ENCODE data around the gene ELANE.
A peak's percentile ranks its signal among the peaks of the same experiment; 100 is the strongest.
"Not testable (repeated sequence)": the region's sequence is repeated elsewhere in the genome, so short reads cannot be mapped to it uniquely, and the experiment has no call there.

Gene ELANE

GRCh38 chr19:887072-887471 lies 35.0 kb downstream of the ELANE start:
- DNase-seq (ENCODE audit: extremely low read depth, low read depth): peak; percentile 89

DNA sequence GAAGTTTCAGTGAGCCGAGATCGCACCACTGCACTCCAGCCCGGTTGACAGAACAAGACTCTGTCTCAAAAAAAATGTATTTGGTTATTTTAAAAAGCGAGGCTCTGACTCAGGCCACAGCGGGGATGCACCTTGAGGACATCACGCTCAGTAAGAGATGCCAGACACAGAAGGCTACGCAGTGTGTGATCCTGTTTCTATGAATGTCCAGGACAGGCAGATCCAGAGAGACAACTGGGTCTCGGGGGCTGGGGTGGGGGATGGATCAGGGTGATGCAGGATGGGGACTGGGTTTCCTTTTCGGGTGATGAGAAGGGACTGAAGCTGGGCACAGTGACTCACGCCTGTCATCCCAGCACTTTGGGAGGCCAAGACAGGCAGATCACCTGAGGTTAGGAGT lies 35.5 kb downstream of the ELANE start:
- no peak for DNase-seq (ENCODE audit: extremely low read depth, low read depth)
- H3K4me3 ChIP-seq (replicated peaks; ENCODE audit: low read depth, low read length): no peak overlapping the region
- no peak for TF ChIP-seq CTCF (IDR thresholded peaks at IDR 0.05; ENCODE audit: low read depth, low read length, missing control alignments)

More at GRCh38 chr19:887072-887471, 35.0 kb downstream of the ELANE start:
- no peak for TF ChIP-seq CTCF (IDR thresholded peaks at IDR 0.05; ENCODE audit: low read depth, low read length, missing control alignments)
- H3K4me3 ChIP-seq (replicated peaks; ENCODE audit: low read depth, low read length): no peak overlapping the region

- no peak for DNase-seq (ENCODE audit: extremely low read depth, low read depth)
- TF ChIP-seq CTCF (IDR thresholded peaks at IDR 0.05; ENCODE audit: low read depth, low read length, missing control alignments): no peak
- H3K4me3 ChIP-seq (replicated peaks; ENCODE audit: low read depth, low read length): no peak overlapping the region
Measured at GRCh38 chr19:888581-889385, 36.7 kb downstream of the ELANE start.

DNA sequence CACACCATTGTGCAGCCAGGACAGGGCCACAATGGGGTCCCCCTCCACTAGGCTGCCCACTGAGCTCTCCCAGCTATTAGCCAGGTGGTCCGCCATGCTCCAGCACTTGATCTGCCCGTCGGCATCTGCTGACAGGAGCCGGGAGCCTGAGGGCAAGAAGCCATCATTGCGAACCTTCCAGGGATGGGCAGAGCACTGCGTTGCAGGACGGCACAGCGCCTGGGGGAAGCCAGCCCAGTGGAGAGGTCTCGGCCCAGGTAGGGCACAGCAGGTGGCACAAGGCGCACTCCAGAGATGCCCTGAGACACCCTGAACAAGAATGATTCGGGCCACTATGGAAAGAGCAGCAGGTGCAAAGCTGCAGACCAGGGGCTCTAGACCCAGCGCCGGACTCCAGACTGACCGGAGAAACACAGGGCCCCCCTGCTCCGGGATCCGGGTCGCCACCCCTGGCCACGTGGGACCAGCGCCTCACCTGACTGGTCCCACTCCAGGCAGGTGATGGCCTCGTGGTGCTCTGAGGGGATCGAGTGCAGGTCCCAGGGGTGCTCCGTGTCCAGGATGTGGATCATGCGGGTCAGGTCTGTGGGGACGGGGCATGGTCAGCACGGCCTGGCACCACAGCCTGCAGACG lies 37.7 kb downstream of the ELANE start:
- H3K4me3 ChIP-seq (replicated peaks; ENCODE audit: low read depth, low read length): no peak overlapping the region
- TF ChIP-seq CTCF (IDR thresholded peaks at IDR 0.05; ENCODE audit: low read depth, low read length, missing control alignments): no peak
- DNase-seq (ENCODE audit: extremely low read depth, low read depth): no peak

GRCh38 chr19:890831-891230 lies 38.7 kb downstream of the ELANE start:
- H3K4me3 ChIP-seq (replicated peaks; ENCODE audit: low read depth, low read length): no peak overlapping the region
- no peak for DNase-seq (ENCODE audit: extremely low read depth, low read depth)
- no peak for TF ChIP-seq CTCF (IDR thresholded peaks at IDR 0.05; ENCODE audit: low read depth, low read length, missing control alignments)

- not testable (repeated sequence) for DNase-seq (ENCODE audit: extremely low read depth, low read depth)
- peak overlapping the region; percentile 66 for H3K4me3 ChIP-seq (replicated peaks; ENCODE audit: low read depth, low read length)
Measured at GRCh38 chr19:891421-892200, 39.5 kb downstream of the ELANE start.
